GM19328 (cell line): ENCODE data around the gene DDI2.
"Not testable (repeated sequence)": the region's sequence is repeated elsewhere in the genome, so short reads cannot be mapped to it uniquely, and the experiment has no call there.

Experiments
- ATAC-seq: cut with Tn5 transposase; IDR thresholded peaks from one replicate; pipeline ENCODE4 v1.9.1; 2021; ENCODE audit warnings: mild to moderate bottlenecking, moderate library complexity; ENCODE audit not compliant: unreplicated experiment

Gene DDI2

DNA sequence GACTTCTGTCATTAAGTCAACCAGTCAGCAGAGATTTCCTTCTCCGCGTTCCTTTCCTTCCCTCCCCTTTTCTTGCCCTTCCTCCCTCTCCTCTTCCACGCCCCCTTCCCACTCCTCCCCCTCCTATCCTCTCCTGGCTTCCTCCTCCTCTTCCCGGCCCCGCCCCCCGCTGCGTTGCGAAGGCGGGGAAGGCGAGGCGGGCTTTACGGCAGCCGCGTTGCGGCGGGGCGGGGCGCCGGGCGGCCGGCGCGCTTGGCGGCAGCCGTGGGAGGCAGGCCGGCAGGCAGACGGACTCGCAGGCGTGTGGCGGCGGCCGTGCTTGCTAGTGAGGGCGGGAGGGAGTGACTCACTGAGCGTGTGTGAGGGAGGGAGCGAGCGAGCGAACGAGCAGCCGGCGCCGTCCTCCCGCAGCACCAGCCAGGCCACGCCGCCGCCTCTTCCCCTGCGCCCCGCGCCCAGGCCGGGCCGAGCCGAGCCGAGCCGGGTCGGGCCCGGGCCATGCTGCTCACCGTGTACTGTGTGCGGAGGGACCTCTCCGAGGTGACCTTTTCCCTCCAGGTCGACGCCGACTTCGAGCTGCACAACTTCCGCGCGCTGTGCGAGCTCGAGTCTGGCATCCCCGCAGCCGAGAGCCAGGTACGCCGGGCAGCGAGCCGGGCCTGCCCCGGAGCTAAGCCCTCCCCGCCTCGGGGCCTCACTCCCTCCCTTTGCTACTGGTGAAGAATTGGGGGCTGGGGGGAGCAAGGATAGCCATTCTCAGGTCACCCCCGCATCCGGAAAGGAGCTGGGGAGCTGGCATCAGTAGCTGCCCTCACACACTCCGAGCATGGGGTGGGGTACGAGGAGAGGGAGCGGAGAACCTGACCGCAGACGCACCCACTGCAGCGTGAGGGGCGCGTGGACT lies at the start of gene DDI2:
TSS of gene DDI2 (plus strand) at position 286 of the 904 bp plus-strand sequence. CDS start at position 499, 213 bp downstream.
- peak; percentile 88 for ATAC-seq

DNA sequence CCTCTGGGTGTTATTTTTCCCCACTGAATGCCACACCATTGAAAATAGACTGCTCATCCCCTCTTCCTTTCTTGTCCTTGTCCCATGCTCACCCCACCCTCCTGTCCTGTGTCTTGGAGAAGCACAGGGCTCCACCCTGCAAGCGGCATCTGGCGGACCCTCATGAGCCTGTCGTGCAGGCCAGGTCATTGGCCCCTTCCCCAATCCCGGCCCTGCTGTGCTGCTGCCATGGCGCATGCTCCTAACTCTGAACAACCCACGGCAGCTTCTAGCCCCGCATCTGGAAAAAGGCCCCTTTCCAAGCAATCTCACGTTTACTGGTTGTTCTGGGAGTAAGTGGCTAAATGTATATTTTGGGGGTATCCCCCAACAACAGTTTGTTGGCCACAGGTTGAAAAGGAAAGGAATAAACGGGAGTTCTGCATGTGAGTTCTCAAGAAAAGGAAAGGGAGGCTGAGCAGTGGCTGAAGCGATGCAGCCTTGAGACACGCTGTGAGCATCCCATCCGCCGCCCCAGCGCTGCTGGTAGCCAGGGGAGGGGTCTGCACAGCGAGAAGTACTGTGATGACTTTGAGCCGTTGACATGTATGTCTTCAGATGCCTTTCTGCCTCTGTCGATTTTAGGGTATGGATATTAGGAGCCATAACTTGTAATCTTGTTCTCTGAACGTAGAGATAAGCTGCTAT lies 48.7 kb upstream of the DDI2 start:
- ATAC-seq, result no peak

DNA sequence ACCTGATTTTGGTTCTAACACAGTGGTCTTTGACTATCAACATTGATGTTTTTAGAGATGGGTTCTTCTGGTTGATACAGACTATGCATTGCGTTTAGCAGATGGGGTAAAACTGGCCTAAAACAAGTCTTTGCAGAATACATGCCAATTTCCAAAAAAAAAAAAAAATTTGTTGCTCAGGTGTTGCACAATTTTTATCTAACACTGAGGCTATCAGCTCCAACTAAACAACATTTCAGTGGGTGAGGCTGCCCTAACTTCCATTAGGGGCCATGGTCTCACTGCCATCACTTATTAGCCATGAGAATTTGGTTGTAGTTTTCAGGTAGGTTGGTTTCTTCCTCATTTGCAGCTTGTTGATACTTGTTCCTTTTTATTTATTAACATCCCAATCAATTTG lies 46.4 kb upstream of the DDI2 start:
- ATAC-seq, result no peak

DNA sequence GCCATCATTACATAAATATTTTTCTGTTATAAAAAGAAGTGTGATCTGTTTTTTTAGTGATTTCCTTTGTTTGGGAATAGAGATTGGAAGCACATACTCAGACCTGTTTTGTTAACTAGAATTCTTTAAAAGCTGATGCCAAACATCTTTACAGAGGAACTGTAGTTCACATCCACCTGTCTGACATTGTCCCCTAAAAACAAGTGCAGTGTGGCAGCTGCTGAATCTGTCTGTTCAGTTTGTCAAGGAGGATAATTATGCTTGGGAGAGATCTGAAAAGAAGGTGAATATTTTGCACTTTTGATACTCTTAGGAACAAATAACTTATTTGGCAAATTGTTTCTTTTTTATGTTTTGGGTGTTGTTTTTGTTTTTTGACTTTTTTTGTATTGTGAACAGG lies 46.0 kb upstream of the DDI2 start:
- ATAC-seq, result no peak

DNA sequence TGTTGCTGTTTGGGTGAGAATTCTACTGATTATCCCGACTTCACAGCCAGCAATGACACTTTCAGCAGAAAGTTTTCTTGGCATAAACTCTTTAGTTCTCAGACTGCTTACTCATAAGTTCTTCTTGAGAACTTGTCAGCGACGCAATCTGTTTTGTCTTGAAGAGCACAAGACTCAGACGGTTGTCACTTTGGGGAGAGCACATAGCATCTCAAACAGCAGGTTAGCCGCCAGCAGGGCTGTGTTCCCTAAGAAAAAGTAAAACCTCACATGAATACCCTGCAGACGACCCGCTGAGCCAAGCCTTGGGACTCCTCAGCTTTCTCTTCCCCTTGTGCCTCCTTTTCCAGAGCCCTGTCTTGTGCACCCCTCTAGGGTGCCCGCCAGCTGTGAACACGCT lies 43.8 kb upstream of the DDI2 start:
- ATAC-seq, result no peak

DNA sequence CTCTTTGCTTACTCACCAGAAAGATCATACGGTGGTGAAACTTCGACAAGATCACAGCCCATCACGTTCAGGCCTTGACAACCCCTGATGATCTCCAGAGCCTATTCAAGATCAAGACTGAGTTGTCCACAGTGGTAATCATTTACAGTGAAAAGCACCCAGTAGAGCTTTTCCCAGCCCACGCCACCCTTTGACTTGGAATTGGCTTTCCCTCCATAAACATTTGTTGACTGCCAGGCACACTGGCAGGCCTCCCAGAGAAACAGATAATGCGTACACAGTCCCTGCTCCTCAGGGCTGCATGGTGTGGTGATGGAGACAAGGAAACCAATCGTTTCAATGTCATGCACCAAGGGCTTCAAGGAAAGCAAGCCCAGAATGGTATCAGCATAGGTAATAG lies 42.5 kb upstream of the DDI2 start:
- no peak for ATAC-seq

DNA sequence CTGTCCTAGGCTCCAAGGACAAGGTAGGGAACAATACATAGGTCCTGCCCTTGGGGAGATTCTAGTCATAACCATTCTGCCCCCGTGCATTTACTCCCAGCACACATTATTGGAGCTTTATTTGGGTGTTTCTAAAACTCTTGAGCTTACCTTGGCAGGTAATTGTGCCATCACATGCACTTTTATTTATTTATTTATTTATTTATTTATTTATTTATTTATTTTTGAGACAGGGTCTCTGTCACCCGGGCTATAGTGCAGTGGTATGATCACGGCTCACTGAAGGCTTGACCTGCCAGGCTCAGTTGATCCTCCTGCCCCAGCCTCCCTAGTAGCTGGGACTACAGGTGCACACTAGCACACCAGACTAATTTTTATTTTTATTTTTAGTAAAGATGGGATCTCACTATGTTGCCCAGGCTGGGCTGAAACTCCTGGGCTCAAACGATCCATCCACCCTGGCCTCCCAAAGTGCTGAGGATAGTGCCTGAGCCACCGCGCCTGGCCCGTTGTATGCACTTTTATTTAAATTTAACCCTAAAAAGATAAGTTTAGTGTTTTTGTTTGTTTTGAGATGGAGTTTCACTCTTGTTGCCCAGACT lies 41.6 kb upstream of the DDI2 start:
- no peak for ATAC-seq

DNA sequence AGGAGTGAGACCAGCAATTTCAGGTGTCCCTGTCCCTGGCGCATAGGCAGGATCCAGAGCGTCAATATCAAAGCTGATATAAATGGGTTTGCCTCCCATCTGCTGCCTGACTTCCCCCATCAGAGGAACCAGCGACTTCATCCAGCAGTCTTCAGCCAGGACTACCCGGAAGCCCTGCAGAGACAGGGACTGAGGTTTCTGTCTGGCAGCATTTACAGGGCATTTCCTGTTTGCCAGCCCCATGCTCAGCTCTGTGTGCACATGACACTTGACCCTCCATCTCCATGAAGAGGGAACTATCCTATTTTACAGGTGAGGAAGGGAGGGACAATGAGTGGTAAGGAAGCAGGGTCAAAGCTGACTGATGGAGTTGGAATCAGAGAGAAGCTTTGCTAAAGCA lies 39.6 kb upstream of the DDI2 start:
- no peak for ATAC-seq

DNA sequence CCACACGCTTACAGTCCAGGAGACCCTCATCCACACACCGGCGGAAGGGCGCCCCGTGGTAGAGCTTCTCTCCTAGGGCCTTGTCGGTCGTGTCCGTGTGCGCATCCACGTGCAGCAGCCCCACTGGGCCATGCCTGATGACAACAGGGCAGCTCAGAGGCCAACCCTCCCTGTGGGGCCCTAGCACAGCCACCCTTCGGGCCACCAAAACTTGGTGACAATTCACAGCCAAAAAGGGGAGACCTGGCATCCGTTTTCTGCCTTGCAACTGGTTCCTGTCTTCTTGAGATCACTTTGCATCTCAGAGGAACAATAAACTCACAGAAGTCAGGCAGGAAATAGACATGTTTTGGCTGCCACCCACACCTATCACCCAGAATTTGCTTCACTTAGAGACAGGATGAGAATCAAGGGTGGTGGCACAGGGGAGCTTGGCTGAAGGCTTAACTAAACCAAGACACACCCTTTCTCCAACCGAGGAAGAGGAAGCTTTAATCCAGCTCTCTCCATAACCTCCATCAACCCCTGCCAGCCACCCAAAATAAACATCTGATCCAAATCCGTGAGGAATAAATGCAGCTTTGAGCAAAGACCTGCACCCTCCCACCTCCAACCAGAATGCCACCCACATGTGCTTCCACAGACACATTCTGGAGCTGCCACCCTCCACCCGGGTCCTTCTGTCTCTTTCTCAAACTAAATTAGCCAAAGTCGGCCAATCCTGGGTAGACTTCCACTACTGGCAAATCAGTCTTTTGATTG lies 38.2 kb upstream of the DDI2 start:
- ATAC-seq, result no peak

DNA sequence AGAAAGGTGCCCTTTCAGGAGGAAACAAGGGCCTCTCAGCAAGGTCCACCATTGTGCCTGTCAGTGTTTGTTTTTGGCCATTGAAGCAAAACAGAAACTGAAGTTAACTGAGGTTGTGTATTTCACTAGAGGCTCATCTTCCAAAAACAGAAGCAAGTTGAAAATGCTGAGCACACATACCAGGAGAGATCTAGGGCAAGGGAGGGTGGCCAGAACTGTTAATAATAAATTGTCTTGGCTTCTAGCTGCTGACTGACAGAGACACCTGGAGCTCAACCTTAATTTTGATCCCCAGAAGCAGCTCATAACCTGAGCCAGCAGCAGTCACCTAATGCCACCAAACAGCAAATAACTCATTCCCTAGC lies 37.6 kb upstream of the DDI2 start:
- ATAC-seq, result no peak

DNA sequence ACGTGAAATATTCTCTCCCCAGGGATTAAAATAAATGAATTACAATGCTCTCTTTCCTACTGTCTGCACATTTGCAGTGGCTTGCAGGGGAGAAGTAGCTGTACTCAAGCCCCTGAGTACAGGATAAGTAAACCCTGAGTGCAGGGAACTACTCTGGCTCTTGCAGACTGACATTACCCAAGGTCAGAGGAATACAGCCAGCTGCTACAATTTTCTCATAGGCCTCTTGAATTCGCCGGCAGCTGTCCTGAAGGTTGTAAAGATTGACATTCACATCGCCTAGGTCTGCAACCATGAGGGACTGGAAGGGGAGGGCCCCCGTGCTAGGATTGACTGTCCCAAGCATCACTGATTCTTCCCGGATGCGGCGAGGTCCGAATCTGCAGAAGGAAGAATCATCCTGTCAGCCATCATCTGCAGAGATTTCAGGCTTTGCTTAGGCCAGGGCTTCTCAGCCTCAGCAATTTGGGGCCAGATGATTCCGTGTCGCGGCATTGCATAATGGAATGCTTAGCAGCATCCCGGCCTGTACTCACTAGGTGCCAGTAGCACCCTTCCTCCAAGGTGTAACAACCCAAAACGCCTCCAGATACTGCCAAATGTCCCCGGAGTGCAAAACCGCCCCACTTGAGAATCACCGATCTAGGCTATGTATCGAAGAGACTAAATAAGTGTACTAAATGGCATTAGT lies 34.1 kb upstream of the DDI2 start:
- ATAC-seq, result no peak

DNA sequence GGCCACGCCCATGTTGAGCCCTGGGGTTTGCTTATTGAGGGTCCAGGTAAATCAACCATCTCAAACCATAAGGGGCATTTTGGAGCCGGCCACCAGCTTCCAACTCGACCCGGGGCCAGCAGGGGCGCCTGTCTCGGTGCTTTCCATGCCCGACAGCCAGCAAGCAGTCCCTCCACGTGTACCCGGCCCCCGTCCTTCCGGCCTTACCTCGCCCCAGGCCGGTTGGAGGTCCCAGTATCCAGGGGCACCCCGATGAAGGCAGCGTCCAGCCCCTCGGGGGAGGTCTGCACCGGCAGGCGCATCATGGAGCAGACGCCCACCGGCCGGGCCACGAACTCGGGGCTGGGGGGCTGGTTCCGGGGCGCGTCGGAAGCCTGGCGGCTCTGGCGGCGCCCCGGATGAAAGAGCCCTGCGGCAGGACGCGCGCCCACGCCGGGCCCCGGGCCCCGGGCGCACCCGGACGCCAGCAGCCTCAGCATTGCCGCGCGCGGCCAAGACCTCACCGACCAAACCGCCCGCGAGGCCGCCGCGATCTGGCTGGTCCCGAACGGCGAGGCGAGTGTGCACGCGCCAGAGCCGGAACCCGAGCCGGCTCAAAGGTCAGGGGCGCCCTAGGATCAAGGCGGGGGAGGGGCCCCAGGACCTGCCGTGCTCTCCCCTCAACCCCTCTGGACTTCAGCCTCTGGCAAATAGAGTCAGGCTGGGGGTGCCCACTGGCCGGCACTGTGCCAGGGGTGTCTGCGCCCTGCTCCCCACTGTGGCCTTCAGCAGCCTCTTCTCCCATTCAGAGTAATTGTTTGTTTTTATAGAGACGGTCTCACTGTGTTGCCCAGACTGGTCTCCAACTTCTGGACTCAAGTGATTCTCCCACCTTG lies 32.5 kb upstream of the DDI2 start, which contains the start of gene AGMAT:
TSS of gene AGMAT (minus strand) at position 563 of the 875 bp plus-strand sequence. CDS start at position 479, 84 bp downstream.
- ATAC-seq, result peak; percentile 68

DNA sequence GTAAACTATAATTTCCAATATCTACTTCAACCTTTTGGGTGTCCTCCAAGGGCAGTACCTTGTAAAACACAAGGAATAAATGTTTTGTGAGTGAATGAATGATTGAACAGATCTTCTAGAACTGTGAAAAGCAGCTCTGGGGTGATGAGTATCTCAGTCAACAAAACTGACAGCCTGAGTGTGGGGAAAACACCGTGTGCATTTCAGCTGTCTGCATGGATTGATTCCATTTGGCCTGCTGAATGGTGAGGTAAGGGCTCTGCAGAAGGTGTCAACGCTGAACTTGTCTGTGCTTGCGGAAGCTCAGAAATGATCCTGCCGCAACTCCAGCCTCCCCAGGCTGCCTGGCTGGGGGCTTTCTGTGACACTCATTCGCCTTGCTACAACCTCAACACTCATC lies 25.0 kb upstream of the DDI2 start:
- ATAC-seq, result no peak

DNA sequence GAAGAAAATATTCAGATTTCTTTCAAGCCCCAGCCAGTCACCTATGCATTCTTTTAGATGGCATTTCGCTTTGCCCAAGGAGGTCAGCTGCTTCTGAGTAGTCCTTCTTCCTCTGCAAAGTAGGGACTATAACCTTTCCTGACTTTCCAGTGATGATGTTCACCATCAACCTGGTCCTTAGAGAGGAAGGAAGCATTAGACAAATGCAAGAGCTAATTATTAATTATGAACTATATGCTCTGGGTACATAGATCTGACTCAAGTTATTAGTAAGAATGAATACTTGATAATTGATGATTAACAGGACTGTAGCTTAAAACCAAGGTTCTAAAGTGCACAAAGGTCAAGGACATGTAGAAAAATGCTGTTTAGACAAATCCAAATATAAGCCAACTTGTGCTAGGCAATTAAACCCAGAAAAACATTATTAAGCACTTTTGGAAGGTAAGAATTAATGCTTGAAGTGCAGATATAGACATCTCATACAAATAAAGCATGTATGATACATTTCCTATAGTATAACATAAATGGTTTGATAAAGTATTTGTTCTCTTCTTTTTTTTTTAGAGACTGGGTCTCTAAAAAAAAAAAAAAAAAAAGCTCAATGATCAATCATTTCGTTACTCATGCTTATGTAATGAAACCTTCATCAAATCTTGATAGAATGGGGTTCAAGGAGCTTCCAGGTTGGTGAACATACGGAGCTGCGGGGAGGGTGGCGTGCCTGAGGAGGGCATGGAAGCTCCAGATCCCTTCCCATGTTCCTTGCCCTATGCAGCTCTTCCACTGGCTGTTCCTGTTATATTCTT lies 21.2 kb upstream of the DDI2 start:
- no peak for ATAC-seq

DNA sequence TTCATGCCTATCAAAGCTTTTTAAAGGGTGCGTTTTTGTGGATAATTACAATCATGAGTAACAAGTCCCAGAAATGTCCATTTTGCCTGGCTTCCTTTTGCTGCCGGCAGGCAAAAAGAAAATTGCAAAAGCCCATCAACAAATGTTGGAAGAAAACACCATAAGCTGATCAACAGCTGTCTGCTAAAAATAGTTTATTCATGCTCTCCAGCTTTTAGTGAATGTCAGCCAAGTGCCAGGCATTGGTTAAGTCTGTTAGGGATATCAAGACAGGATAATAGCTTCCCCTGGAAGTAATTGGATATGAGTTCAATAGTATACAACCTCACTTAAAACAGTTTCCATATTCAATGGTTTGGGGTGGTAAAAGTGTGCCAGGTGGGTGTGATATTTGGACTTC lies 18.8 kb upstream of the DDI2 start:
- ATAC-seq, result no peak

DNA sequence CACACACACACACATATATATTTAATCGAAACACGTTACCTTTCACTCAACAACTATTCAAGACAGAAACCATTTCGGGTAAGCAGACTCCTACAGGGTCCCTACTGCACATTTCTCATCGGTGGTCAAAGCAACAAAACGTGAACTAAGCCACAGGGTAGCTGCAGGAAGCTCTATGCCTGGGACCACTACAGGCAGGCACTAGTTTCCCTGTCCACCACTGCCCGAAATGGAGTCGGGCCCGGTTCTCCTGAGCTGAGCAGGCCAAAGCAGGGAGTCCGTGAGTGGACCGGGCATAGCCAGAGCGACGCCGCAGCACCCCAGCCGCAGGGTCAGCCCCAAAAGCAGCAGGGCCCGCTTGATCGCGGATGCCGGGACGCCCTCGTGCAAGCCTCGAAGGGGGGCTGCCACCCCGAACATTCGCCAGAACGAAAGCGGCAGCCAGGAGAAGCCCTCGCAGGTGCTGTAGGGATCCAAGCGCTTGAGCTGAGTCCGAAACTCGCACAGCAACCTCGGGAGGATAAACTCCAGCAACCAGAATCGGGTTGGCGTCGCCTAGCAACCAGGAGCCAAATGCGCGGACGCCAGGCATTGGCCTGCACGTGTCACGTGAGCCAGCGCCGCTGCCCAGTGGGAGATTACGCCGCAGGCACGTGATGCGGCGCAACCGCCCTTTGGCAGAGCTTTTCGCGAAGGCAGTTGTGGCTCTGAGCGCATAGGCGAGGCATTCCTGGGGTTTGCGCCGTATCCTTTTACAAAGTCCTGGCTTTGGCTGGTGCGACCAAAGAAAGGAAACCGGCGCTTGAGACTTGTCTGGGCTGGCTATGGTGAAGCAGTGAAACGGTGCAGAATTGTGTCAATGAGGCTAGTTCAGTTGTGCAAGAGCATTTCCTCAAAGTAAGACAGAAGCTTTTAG lies 13.9 kb upstream of the DDI2 start:
- ATAC-seq, result peak; percentile 97

DNA sequence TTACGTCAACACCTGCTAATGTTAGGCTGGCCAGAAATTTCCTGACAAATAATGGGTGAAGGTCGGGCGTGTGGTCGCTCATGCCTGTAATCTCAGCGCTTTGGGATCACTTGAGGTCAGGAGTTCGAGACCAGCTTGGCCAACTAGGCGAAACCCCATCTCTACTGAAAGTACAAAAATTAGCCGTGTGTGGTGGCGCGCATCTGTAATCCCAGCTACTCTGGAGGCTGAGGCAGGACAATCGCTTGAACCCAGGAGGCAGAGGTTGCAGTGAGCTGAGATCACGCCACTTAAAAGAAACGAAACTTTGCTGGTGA lies 13.3 kb upstream of the DDI2 start:
- not testable (repeated sequence) for ATAC-seq

DNA sequence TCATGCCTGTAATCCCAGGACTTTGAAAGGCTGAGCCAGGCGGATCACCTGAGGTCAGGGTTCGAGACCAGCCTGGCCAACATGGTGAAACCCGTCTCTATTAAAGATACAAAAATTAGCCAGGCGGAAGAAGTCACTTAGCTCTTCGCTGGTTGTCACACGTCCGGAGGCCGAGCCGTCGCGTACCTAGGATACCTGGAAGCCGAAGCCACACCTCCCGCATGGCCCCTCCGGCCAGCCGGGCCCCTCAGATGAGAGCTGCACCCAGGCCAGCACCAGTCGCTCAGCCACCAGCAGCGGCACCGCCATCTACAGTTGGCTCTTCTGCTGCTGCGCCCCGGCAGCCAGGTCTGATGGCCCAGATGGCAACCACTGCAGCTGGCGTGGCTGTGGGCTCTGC lies 12.9 kb upstream of the DDI2 start:
- not testable (repeated sequence) for ATAC-seq
